ENCODE data around the gene CLEC16A.

Gene CLEC16A

DNA sequence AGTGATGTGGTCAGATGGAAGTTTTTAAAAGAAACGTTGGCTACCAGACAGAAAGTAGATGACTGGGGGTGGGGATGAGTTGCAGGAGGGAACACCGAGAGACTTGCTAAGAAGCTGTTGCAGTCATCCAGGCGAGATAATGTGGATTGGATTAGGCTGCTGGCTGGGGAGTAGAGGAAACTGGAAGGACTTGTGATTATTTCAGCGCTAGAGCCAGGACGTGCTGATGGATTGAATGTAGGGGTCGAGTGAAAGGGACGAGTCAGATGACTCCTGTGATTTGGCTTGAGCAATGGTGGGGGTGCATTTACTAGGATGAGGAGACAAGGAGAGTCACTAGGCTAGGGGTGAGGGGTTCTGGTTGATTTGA, 88.5 kb downstream of the CLEC16A start:
- TF ChIP-seq TAF1 (IDR thresholded peaks at IDR 0.05; ENCODE audit: low read depth) (no peak), EGR1 (IDR thresholded peaks at IDR 0.05) (no peak), CEBPB (IDR thresholded peaks at IDR 0.05) (no peak), TEAD4 (IDR thresholded peaks at IDR 0.05) (no peak), EP300 (IDR thresholded peaks at IDR 0.05; ENCODE audit: borderline replicate concordance) (no peak), NFIC (IDR thresholded peaks at IDR 0.05) (no peak), ZBTB7A (IDR thresholded peaks at IDR 0.05; ENCODE audit: low read depth) (no peak), YY1 (IDR thresholded peaks at IDR 0.05; ENCODE audit: low read depth) (no peak), FOXM1 (IDR thresholded peaks at IDR 0.05; ENCODE audit: borderline replicate concordance, low read depth) (no peak), RAD21 (IDR thresholded peaks at IDR 0.05; ENCODE audit: low read depth) (no peak), TCF12 (IDR thresholded peaks at IDR 0.05; ENCODE audit: low read depth) (no peak), CREB1 (IDR thresholded peaks at IDR 0.05; ENCODE audit: low read depth) (no peak)
- TF ChIP-seq, protein P1, sequence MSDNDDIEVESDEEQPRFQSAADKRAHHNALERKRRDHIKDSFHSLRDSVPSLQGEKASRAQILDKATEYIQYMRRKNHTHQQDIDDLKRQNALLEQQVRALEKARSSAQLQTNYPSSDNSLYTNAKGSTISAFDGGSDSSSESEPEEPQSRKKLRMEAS (IDR thresholded peaks at IDR 0.05), result no peak
- TF ChIP-seq, protein P2, sequence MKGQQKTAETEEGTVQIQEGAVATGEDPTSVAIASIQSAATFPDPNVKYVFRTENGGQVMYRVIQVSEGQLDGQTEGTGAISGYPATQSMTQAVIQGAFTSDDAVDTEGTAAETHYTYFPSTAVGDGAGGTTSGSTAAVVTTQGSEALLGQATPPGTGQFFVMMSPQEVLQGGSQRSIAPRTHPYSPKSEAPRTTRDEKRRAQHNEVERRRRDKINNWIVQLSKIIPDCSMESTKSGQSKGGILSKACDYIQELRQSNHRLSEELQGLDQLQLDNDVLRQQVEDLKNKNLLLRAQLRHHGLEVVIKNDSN (IDR thresholded peaks at IDR 0.05), result no peak
- TF ChIP-seq, protein P3, sequence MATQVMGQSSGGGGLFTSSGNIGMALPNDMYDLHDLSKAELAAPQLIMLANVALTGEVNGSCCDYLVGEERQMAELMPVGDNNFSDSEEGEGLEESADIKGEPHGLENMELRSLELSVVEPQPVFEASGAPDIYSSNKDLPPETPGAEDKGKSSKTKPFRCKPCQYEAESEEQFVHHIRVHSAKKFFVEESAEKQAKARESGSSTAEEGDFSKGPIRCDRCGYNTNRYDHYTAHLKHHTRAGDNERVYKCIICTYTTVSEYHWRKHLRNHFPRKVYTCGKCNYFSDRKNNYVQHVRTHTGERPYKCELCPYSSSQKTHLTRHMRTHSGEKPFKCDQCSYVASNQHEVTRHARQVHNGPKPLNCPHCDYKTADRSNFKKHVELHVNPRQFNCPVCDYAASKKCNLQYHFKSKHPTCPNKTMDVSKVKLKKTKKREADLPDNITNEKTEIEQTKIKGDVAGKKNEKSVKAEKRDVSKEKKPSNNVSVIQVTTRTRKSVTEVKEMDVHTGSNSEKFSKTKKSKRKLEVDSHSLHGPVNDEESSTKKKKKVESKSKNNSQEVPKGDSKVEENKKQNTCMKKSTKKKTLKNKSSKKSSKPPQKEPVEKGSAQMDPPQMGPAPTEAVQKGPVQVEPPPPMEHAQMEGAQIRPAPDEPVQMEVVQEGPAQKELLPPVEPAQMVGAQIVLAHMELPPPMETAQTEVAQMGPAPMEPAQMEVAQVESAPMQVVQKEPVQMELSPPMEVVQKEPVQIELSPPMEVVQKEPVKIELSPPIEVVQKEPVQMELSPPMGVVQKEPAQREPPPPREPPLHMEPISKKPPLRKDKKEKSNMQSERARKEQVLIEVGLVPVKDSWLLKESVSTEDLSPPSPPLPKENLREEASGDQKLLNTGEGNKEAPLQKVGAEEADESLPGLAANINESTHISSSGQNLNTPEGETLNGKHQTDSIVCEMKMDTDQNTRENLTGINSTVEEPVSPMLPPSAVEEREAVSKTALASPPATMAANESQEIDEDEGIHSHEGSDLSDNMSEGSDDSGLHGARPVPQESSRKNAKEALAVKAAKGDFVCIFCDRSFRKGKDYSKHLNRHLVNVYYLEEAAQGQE (IDR thresholded peaks at IDR 0.05; ENCODE audit: low read depth), result no peak

DNA sequence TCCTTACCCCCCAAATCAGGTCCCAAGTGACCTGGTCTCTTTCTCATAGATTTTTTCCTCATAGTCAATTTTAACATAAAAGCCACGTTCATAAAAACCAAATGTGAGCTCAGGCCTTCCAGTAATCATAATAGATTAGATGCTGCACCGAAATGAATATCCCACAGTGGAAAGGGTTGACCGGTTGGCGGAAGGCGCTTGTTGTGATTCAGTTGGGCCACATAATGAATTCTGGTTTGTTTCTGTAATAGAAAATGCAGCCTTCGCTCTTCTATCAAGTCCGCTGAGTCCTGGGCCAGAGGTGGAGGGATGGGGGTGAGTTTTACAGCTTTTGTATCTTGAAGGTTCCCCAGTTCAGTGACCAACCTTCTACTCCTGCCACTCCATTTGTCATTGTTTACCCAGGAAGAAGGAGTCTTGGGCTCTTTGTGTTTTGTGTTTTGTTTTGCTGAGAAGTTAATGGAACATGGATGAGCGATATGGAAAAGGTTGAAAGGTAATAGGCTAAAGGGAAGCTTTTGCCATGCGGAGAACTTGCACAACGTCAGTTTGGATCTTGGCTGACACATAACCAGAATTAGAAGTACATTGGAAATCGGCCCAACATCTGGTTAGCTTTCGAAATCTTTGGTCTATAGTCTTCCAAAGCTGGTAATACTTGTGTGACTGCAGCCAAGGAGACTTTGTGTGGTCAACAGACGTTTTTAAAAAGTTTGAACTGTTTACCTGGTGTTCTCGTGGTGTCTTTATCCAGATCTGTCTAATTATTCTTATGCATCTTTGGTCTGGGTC, 89.5 kb downstream of the CLEC16A start:
- no peak for TF ChIP-seq TAF1 (IDR thresholded peaks at IDR 0.05; ENCODE audit: low read depth)
- no peak for TF ChIP-seq TCF12 (IDR thresholded peaks at IDR 0.05; ENCODE audit: low read depth)
- no peak for TF ChIP-seq TEAD4 (IDR thresholded peaks at IDR 0.05)
- no peak for TF ChIP-seq YY1 (IDR thresholded peaks at IDR 0.05; ENCODE audit: low read depth)
- no peak for TF ChIP-seq EGR1 (IDR thresholded peaks at IDR 0.05)
- TF ChIP-seq, protein P3 (IDR thresholded peaks at IDR 0.05; ENCODE audit: low read depth), result no peak
- TF ChIP-seq CEBPB (IDR thresholded peaks at IDR 0.05), result no peak
- no peak for TF ChIP-seq RAD21 (IDR thresholded peaks at IDR 0.05; ENCODE audit: low read depth)
- TF ChIP-seq CREB1 (IDR thresholded peaks at IDR 0.05; ENCODE audit: low read depth), result no peak
- no peak for TF ChIP-seq FOXM1 (IDR thresholded peaks at IDR 0.05; ENCODE audit: borderline replicate concordance, low read depth)
- TF ChIP-seq, protein P2 (IDR thresholded peaks at IDR 0.05), result no peak
- TF ChIP-seq NFIC (IDR thresholded peaks at IDR 0.05), result no peak
- no peak for TF ChIP-seq ZBTB7A (IDR thresholded peaks at IDR 0.05; ENCODE audit: low read depth)

DNA sequence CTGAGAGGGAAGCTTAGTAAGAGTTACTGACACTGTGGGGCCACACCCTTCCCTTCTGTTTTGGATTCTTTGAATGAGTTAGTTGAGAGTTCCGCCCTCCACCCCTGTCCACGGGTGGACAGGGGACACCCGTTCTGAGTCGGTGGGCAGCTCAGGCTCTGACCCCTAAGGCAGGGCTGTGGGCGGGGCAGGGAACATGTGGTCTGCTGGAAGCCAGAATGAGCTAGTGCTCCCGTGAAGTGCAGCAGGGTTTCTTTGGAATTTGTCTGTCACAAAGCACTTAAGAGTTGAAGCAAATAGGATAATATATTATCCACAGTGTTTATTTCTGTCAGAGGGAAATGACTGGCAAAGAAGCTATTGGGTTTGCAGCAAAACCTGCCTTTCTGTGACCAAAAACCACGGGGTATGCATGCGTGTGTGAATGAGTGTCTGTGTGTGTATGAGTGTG, 90.1 kb downstream of the CLEC16A start:
- TF ChIP-seq, protein P1 (IDR thresholded peaks at IDR 0.05), result no peak
- TF ChIP-seq NFIC (IDR thresholded peaks at IDR 0.05) (no peak), TEAD4 (IDR thresholded peaks at IDR 0.05) (no peak), TAF1 (IDR thresholded peaks at IDR 0.05; ENCODE audit: low read depth) (no peak), RAD21 (IDR thresholded peaks at IDR 0.05; ENCODE audit: low read depth) (no peak), EGR1 (IDR thresholded peaks at IDR 0.05) (no peak), CREB1 (IDR thresholded peaks at IDR 0.05; ENCODE audit: low read depth) (no peak), YY1 (IDR thresholded peaks at IDR 0.05; ENCODE audit: low read depth) (no peak), CEBPB (IDR thresholded peaks at IDR 0.05) (no peak), EP300 (IDR thresholded peaks at IDR 0.05; ENCODE audit: borderline replicate concordance) (no peak), ZBTB7A (IDR thresholded peaks at IDR 0.05; ENCODE audit: low read depth) (no peak), FOXM1 (IDR thresholded peaks at IDR 0.05; ENCODE audit: borderline replicate concordance, low read depth) (no peak), TCF12 (IDR thresholded peaks at IDR 0.05; ENCODE audit: low read depth) (no peak)
- TF ChIP-seq, protein P2 (IDR thresholded peaks at IDR 0.05), result no peak
- TF ChIP-seq, protein P3 (IDR thresholded peaks at IDR 0.05; ENCODE audit: low read depth), result no peak
